Gastrocnemius medialis (tissue), 4 donors: ENCODE data around the gene RMDN3.

ENCODE experiments used
- POLR2A ChIP-seq, 2 donors: fragments of 450-650 bp; IDR thresholded peaks; one replicate each; pipeline ENCODE4 v1.6.1; 2017; ENCODE audit warnings: antibody characterized with exemption in 2 of 2, mild to moderate bottlenecking in 2 of 2, moderate library complexity in 2 of 2
- TF ChIP-seq, protein P1 (sequence below), 5 experiments: fragments of 450-650 bp in 3 of 5; fragments of 200-600 bp in 2 of 5; sonication (generic) in 2 of 5; IDR thresholded peaks in 4 of 5; conservative IDR thresholded peaks in 1 of 5; 1 replicate in 4 of 5; 2 replicates in 1 of 5; pipeline ENCODE4 v1.5.1; 2016 to 2019; ENCODE audit warnings: antibody characterized with exemption in 5 of 5, mild to moderate bottlenecking in 3 of 5, moderate library complexity in 3 of 5

DNA sequence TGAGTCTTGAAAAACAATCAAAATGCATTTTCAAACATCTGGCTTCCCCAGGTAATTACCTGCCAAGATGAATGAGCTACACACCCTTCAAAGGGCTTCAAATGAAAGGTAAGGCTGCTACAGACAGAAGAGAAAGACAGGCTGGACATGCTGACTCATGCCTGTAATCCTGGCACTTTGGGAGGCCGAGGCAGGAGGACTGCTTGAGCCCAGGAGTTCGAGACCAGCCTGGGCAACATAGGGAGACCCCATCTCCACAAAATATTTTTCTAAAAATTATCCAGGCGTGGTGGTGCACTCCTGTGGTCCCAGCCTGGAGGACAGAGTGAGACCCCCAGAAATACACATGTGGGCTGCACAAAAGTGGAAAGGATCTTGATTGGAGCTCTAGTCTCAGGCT, 37.3 kb upstream of the RMDN3 start:
- TF ChIP-seq, protein P1, sequence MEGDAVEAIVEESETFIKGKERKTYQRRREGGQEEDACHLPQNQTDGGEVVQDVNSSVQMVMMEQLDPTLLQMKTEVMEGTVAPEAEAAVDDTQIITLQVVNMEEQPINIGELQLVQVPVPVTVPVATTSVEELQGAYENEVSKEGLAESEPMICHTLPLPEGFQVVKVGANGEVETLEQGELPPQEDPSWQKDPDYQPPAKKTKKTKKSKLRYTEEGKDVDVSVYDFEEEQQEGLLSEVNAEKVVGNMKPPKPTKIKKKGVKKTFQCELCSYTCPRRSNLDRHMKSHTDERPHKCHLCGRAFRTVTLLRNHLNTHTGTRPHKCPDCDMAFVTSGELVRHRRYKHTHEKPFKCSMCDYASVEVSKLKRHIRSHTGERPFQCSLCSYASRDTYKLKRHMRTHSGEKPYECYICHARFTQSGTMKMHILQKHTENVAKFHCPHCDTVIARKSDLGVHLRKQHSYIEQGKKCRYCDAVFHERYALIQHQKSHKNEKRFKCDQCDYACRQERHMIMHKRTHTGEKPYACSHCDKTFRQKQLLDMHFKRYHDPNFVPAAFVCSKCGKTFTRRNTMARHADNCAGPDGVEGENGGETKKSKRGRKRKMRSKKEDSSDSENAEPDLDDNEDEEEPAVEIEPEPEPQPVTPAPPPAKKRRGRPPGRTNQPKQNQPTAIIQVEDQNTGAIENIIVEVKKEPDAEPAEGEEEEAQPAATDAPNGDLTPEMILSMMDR (IDR thresholded peaks at IDR 0.05 in 4 of 5, conservative IDR thresholded peaks at IDR 0.05 in 1 of 5) = no peak
- no peak for TF ChIP-seq POLR2A (IDR thresholded peaks at IDR 0.05)
